ENCODE data around the gene SERPINE2.

- TF ChIP-seq CTCF (IDR thresholded peaks at IDR 0.05): peak; percentile 48 to 83 (median 72)
- no peak for TF ChIP-seq POLR2A (IDR thresholded peaks at IDR 0.05)
- no peak for TF ChIP-seq EP300 (IDR thresholded peaks at IDR 0.05)
Observed at GRCh38 chr2:223993634-223994232, 45.4 kb downstream of the SERPINE2 start.

Data from ovary (tissue), 3 donors.